IPS DF 19.7 (cell line): ENCODE results near the gene RPRD2.

ENCODE experiments used
- DNase-seq: peaks from one replicate; pipeline ENCODE4 v3.0.0-alpha.2; 2013; ENCODE audit warnings: low read depth, low spot score

RPRD2 gene

GRCh38 chr1:150514260-150514659 is 150.3 kb downstream of the RPRD2 start:
- DNase-seq, result no peak

- no peak for DNase-seq
Observed at GRCh38 chr1:150514913-150515327, 151.0 kb downstream of the RPRD2 start.

GRCh38 chr1:150515328-150516049 is 151.5 kb downstream of the RPRD2 start, which contains the start of gene FALEC:
TSS of gene FALEC (plus strand) at chr1:150515752.
- DNase-seq, result peak; percentile 74

GRCh38 chr1:150516050-150516591 is 152.2 kb downstream of the RPRD2 start:
- no peak for DNase-seq

- no peak for DNase-seq
Observed at GRCh38 chr1:150516616-150517015, 152.7 kb downstream of the RPRD2 start.

- DNase-seq, result no peak
Observed at GRCh38 chr1:150521196-150521968, 157.4 kb downstream of the RPRD2 start.

GRCh38 chr1:150525348-150525747 is 161.4 kb downstream of the RPRD2 start:
- DNase-seq, result no peak
